H1 (cell line): Measurements from ENCODE around the gene CCSER2. TPM values are rescaled to one million over a fixed set of nuclear protein-coding genes. Genes with fewer than 3 reads are reported as not detected.

Experiments used
- BRCA1 ChIP-seq: IDR thresholded peaks from 2 replicates; pipeline ENCODE4 v1.6.1; 2012; ENCODE audit warnings: low read depth, low read length, improper control_type of control experiment
- CBX8 ChIP-seq: fragments of 300-800, 300-1000 bp; sonication (generic); IDR thresholded peaks from 2 replicates; pipeline ENCODE4 v1.7.1; 2016; ENCODE audit warnings: low read depth, low read length, borderline replicate concordance
- CREB1 ChIP-seq: IDR thresholded peaks from 2 replicates; pipeline ENCODE4 v1.6.1; 2012; ENCODE audit warnings: inconsistent platforms
- EZH2 ChIP-seq: fragments of 200-600 bp; sonication (generic); IDR thresholded peaks from 2 replicates; pipeline ENCODE4 v1.7.1; 2012; ENCODE audit warnings: low read depth, mild to moderate bottlenecking, moderate library complexity, low read length, inconsistent platforms; ENCODE audit not compliant: severe bottlenecking
- GTF2F1 ChIP-seq: IDR thresholded peaks from 2 replicates; pipeline ENCODE4 v1.6.1; 2012; ENCODE audit warnings: low read depth, low read length, improper control_type of control experiment, borderline replicate concordance
- KDM1A ChIP-seq: fragments of 200-600, 300-600 bp; sonication (generic); IDR thresholded peaks from 2 replicates; pipeline ENCODE4 v1.7.1; 2016; ENCODE audit warnings: mild to moderate bottlenecking, low read length, borderline replicate concordance
- KDM4A ChIP-seq: IDR thresholded peaks from one replicate; pipeline ENCODE4 v1.7.1; 2012; ENCODE audit warnings: low read depth, mild to moderate bottlenecking, moderate library complexity, low read length, inconsistent platforms; ENCODE audit not compliant: severe bottlenecking
- KDM5A ChIP-seq: fragments of 200-600 bp; IDR thresholded peaks from 2 replicates; pipeline ENCODE4 v1.7.1; 2012; ENCODE audit warnings: mild to moderate bottlenecking, low read length, inconsistent platforms, mixed read lengths
- MAFK ChIP-seq: IDR thresholded peaks from 2 replicates; pipeline ENCODE4 v1.6.1; 2012; ENCODE audit warnings: low read depth, mild to moderate bottlenecking, improper control_type of control experiment, low read length
- NANOG ChIP-seq: IDR thresholded peaks from 2 replicates; pipeline ENCODE4 v1.6.1; 2011; ENCODE audit warnings: low read length, low read depth, mild to moderate bottlenecking, inconsistent platforms; ENCODE audit not compliant: insufficient read depth, poor library complexity, severe bottlenecking
- PHF8 ChIP-seq: fragments of 200-600 bp; sonication (generic); conservative IDR thresholded peaks from 2 replicates; pipeline ENCODE4 v1.7.1; 2012; ENCODE audit warnings: low read depth, mild to moderate bottlenecking, inconsistent platforms, low read length, moderate library complexity
- POLR2AphosphoS5 ChIP-seq: IDR thresholded peaks from 2 replicates; pipeline ENCODE4 v1.6.1; 2011; ENCODE audit warnings: low read depth, low read length
- POU5F1 ChIP-seq: IDR thresholded peaks from 2 replicates; pipeline ENCODE4 v1.6.1; 2011; ENCODE audit warnings: low read depth, mild to moderate bottlenecking, low read length, moderate library complexity
- RAD21 ChIP-seq, 2 experiments: IDR thresholded peaks in 1 of 2; conservative IDR thresholded peaks in 1 of 2; 2 replicates each; pipeline ENCODE4 v1.6.1; 2011; ENCODE audit warnings: low read depth in 2 of 2, low read length in 2 of 2, improper control_type of control experiment in 1 of 2, inconsistent platforms in 1 of 2, mild to moderate bottlenecking in 1 of 2, moderate library complexity in 1 of 2
- RXRA ChIP-seq: IDR thresholded peaks from 2 replicates; pipeline ENCODE4 v1.6.1; 2011; ENCODE audit warnings: low read depth, mild to moderate bottlenecking, low read length, moderate library complexity; ENCODE audit not compliant: insufficient read depth
- SP2 ChIP-seq: IDR thresholded peaks from 2 replicates; pipeline ENCODE4 v1.6.1; 2012; ENCODE audit warnings: mild to moderate bottlenecking, low read length, inconsistent platforms
- SRF ChIP-seq: IDR thresholded peaks from 2 replicates; pipeline ENCODE4 v1.6.1; 2011; ENCODE audit warnings: mild to moderate bottlenecking, low read depth, low read length, moderate library complexity
- SUZ12 ChIP-seq: fragments of 200-600 bp; sonication (generic); IDR thresholded peaks from 2 replicates; pipeline ENCODE4 v1.6.1; 2012; ENCODE audit warnings: mild to moderate bottlenecking, inconsistent platforms, low read length, moderate library complexity, mixed read lengths
- TAF1 ChIP-seq: IDR thresholded peaks from 2 replicates; pipeline ENCODE4 v1.6.1; 2011; ENCODE audit warnings: mild to moderate bottlenecking, low read depth, low read length
- TBP ChIP-seq: IDR thresholded peaks from 2 replicates; pipeline ENCODE4 v1.6.1; 2011; ENCODE audit warnings: low read depth, low read length, improper control_type of control experiment
- polyA plus RNA-seq, 7 experiments: library from polyadenylated mRNA; depleted of rRNA in 3 of 7; stranded (reverse) in 5 of 7; unstranded in 2 of 7; fragments of >200 nt in 5 of 7; fragments of 200-250 nt in 2 of 7; gene quantifications; 1 replicate in 5 of 7; 2 replicates in 1 of 7; 4 replicates in 1 of 7; pipeline versions ENCODE4 v1.2.1 to v1.2.3, GENCODE V29; 2011 to 2013; ENCODE audit warnings: missing spikeins in 2 of 7, mixed read lengths in 2 of 7
- total RNA-seq: library from RNA; stranded (reverse); fragmentation: NEBNext Ultra II Directional; extraction: Animal tissue kit (Norgen Biotek cat#: 25700); gene quantifications from 2 replicates; pipeline ENCODE4 v1.2.1, GENCODE V29; 2021
- TF ChIP-seq, protein P1 (sequence below): IDR thresholded peaks from 2 replicates; pipeline ENCODE4 v1.6.1; 2011; ENCODE audit warnings: low read length, improper control_type of control experiment
- TF ChIP-seq, protein P2 (sequence below), 3 experiments: IDR thresholded peaks; 1 replicate in 2 of 3; 2 replicates in 1 of 3; pipeline versions ENCODE4 v1.5.1 to v1.6.1; 2011; ENCODE audit warnings: low read length in 3 of 3, mild to moderate bottlenecking in 3 of 3, inconsistent platforms in 2 of 3, low read depth in 1 of 3, moderate library complexity in 1 of 3; ENCODE audit not compliant: insufficient read depth in 1 of 3; ENCODE audit errors: control extremely low read depth in 1 of 3

Gene CCSER2
- total and polyA plus RNA-seq, 2 of the 8 experiments (the other 6 are each of a cell fraction or from before 2014, with no cell fraction given): 6.9 to 30.5 TPM

GRCh38 chr10:84429926-84430520, 101.6 kb downstream of the CCSER2 start (continued):
- no peak for TF ChIP-seq SP2
- TF ChIP-seq GTF2F1: no peak
- TF ChIP-seq SRF: no peak
- TF ChIP-seq, protein P1, sequence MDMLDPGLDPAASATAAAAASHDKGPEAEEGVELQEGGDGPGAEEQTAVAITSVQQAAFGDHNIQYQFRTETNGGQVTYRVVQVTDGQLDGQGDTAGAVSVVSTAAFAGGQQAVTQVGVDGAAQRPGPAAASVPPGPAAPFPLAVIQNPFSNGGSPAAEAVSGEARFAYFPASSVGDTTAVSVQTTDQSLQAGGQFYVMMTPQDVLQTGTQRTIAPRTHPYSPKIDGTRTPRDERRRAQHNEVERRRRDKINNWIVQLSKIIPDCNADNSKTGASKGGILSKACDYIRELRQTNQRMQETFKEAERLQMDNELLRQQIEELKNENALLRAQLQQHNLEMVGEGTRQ: no peak
- TF ChIP-seq EZH2: no peak
- TF ChIP-seq RAD21 (IDR thresholded peaks at IDR 0.05 in 1 of 2, conservative IDR thresholded peaks at IDR 0.05 in 1 of 2; ENCODE audit: low read depth in 2 of 2, low read length in 2 of 2): peak; percentile 82 to 86
- no peak for TF ChIP-seq CBX8
- TF ChIP-seq CREB1: no peak
- TF ChIP-seq MAFK: 0 out of 2 replicates have a peak, but pooled peaks have one; percentile 11
- no peak for TF ChIP-seq POU5F1
- no peak for TF ChIP-seq KDM5A
- TF ChIP-seq KDM1A: 0 out of 2 replicates have a peak, but pooled peaks have one; percentile 25
- TF ChIP-seq, protein P2, sequence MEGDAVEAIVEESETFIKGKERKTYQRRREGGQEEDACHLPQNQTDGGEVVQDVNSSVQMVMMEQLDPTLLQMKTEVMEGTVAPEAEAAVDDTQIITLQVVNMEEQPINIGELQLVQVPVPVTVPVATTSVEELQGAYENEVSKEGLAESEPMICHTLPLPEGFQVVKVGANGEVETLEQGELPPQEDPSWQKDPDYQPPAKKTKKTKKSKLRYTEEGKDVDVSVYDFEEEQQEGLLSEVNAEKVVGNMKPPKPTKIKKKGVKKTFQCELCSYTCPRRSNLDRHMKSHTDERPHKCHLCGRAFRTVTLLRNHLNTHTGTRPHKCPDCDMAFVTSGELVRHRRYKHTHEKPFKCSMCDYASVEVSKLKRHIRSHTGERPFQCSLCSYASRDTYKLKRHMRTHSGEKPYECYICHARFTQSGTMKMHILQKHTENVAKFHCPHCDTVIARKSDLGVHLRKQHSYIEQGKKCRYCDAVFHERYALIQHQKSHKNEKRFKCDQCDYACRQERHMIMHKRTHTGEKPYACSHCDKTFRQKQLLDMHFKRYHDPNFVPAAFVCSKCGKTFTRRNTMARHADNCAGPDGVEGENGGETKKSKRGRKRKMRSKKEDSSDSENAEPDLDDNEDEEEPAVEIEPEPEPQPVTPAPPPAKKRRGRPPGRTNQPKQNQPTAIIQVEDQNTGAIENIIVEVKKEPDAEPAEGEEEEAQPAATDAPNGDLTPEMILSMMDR (IDR thresholded peaks at IDR 0.05; ENCODE audit: control extremely low read depth in 1 of 3, insufficient read depth in 1 of 3, low read depth in 1 of 3, low read length in 3 of 3): peak; percentile 66 to 93 (median 91)
- TF ChIP-seq RXRA: no peak
- TF ChIP-seq PHF8: no peak
- no peak for TF ChIP-seq SUZ12
- TF ChIP-seq POLR2AphosphoS5: no peak
- TF ChIP-seq BRCA1: no peak
- TF ChIP-seq NANOG: no peak
- no peak for TF ChIP-seq TAF1
- TF ChIP-seq TBP: no peak
- TF ChIP-seq KDM4A: no peak
